ENCODE measurements around the gene DAAM1.

GRCh38 chr14:59342516-59343484 lies 154.3 kb downstream of the DAAM1 start:
- no peak for TF ChIP-seq CTCF (IDR thresholded peaks at IDR 0.05; ENCODE audit: low read depth, low read length)
- no peak for TF ChIP-seq EZH2phosphoT487 (IDR thresholded peaks at IDR 0.05; ENCODE audit: low read depth)
